SU-DHL-6 (cell line): ENCODE results near the gene LAX1.

Source experiments
- EZH2phosphoT487 ChIP-seq: fragments of 200-600 bp; sonication (generic), shearing (Covaris generic); conservative IDR thresholded peaks from 2 replicates; pipeline ENCODE4 v1.6.1; 2018; ENCODE audit warnings: mild to moderate bottlenecking, antibody characterized with exemption, low read length, moderate library complexity, mixed read lengths
- TF ChIP-seq, protein P1 (sequence below): fragments of 200-600 bp; sonication (generic); IDR thresholded peaks from one replicate; pipeline ENCODE4 v1.5.1; 2017; ENCODE audit warnings: antibody characterized with exemption, mild to moderate bottlenecking, low read length, moderate library complexity; ENCODE audit not compliant: insufficient read depth, poor library complexity, severe bottlenecking

DNA sequence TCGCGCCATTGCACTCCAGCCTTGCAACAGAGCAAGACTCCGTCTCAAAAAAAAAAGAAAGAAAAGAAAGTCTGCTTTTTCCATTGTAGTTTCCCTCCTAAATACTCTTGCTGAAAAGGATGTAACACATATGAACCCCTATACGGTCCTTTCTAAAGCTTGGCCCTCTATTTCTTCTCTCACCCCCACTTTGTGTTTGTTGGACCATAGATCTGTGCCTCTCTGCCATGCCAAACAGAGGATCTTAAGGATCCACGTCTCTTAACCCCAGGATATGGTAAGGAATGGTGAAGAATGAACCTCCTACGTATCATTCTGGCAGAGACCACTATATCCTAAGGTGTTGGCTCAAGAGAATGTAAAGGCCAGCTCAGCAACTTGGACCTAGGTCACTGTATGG, 18.7 kb upstream of the LAX1 start:
- TF ChIP-seq, protein P1, sequence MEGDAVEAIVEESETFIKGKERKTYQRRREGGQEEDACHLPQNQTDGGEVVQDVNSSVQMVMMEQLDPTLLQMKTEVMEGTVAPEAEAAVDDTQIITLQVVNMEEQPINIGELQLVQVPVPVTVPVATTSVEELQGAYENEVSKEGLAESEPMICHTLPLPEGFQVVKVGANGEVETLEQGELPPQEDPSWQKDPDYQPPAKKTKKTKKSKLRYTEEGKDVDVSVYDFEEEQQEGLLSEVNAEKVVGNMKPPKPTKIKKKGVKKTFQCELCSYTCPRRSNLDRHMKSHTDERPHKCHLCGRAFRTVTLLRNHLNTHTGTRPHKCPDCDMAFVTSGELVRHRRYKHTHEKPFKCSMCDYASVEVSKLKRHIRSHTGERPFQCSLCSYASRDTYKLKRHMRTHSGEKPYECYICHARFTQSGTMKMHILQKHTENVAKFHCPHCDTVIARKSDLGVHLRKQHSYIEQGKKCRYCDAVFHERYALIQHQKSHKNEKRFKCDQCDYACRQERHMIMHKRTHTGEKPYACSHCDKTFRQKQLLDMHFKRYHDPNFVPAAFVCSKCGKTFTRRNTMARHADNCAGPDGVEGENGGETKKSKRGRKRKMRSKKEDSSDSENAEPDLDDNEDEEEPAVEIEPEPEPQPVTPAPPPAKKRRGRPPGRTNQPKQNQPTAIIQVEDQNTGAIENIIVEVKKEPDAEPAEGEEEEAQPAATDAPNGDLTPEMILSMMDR = no peak
- TF ChIP-seq EZH2phosphoT487 = no peak
